Choroid plexus epithelial cell (primary cell): ENCODE data around the gene SYNGR4.
A peak's percentile ranks its signal among the peaks of the same experiment; 100 is the strongest.

Source experiments
- DNase-seq: peaks from one replicate; pipeline ENCODE4 v3.0.0-alpha.2; 2010; ENCODE audit warnings: low read depth
- H3K4me3 ChIP-seq: 2 replicates; pipeline ENCODE4 v1.5.1; 2011; ENCODE audit warnings: low read depth, mild to moderate bottlenecking, control low read depth, low read length, moderate library complexity
- TF ChIP-seq, protein P1 (sequence below): conservative IDR thresholded peaks from 2 replicates; pipeline ENCODE4 v1.5.1; 2011; ENCODE audit warnings: low read depth, mild to moderate bottlenecking, control low read depth, inconsistent platforms, low read length, moderate library complexity

The SYNGR4 gene

GRCh38 chr19:48419158-48419920, 55.2 kb downstream of the SYNGR4 start:
- TF ChIP-seq, protein P1, sequence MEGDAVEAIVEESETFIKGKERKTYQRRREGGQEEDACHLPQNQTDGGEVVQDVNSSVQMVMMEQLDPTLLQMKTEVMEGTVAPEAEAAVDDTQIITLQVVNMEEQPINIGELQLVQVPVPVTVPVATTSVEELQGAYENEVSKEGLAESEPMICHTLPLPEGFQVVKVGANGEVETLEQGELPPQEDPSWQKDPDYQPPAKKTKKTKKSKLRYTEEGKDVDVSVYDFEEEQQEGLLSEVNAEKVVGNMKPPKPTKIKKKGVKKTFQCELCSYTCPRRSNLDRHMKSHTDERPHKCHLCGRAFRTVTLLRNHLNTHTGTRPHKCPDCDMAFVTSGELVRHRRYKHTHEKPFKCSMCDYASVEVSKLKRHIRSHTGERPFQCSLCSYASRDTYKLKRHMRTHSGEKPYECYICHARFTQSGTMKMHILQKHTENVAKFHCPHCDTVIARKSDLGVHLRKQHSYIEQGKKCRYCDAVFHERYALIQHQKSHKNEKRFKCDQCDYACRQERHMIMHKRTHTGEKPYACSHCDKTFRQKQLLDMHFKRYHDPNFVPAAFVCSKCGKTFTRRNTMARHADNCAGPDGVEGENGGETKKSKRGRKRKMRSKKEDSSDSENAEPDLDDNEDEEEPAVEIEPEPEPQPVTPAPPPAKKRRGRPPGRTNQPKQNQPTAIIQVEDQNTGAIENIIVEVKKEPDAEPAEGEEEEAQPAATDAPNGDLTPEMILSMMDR: no peak
- peak; percentile 57 for DNase-seq
- H3K4me3 ChIP-seq: no peak overlapping the region

- H3K4me3 ChIP-seq: no peak overlapping the region
- TF ChIP-seq, protein P1: no peak
- no peak for DNase-seq
Observed at GRCh38 chr19:48421548-48421947, 57.4 kb downstream of the SYNGR4 start.

DNA sequence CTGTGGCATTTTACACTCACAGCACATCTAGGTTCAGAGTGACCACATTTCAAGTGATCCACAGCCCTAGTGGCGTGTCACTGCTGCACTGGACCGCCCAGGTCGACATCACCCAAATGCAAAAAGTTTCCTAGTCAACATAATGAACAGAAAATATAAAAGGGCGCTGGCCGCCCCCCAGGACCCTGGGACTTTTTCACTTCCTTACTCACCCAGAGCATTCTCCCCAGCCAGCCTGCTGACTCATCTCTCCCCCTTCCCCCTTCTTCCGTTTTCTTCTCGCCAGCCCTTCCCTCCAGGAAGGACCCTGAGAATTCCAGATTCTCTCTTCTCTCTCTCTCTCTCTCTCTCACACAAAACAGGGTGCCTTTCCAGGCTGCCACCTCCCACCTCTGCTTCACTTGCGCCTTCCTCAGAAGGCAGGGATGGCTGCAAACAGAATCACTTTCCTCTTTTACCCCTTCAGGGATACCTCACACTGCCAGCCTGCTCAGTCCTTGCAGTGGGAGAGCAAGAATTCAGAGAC, 60.6 kb downstream of the SYNGR4 start:
- H3K4me3 ChIP-seq: peak overlapping the region; percentile 28
- TF ChIP-seq, protein P1: no peak
- peak; percentile 62 for DNase-seq
